ENCODE data around the gene GPA33.

Gene GPA33

DNA sequence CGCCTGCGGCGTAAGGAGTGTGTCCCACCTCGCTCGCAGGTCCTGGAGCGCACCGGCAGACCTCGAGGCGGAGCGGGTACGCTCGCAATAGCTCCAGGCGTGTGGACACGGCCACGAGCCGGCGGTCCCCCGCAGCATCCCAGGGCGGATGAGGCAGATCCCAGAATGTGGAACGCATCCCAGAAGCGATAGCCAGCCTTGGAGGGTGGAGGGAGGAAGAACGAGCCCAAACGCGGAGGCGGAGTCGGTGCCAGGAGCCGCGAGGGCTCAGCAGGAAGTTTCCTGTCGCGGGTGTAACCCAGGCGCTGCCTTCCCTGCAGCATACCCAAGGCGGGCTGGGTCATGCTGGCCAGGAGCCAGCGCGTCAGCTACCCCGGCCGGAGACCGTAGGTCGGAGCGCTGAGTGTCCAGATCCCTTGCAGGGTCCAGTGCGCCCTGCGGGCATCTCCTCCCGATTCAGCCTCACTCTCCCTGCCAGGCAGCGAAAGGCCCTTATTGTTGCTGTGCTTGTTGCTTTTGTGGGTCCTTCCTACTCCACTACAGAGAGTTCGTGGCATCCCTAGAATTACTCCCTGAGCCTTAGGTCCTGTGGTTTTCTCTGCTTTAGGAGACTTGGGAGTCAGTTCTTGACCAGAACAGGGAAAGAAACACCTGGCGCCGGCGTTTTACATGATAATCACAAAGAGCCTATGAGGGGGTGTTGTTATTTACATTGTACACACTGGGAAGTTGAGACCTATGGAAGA, 31.4 kb upstream of the GPA33 start:
- TF ChIP-seq, protein P1, sequence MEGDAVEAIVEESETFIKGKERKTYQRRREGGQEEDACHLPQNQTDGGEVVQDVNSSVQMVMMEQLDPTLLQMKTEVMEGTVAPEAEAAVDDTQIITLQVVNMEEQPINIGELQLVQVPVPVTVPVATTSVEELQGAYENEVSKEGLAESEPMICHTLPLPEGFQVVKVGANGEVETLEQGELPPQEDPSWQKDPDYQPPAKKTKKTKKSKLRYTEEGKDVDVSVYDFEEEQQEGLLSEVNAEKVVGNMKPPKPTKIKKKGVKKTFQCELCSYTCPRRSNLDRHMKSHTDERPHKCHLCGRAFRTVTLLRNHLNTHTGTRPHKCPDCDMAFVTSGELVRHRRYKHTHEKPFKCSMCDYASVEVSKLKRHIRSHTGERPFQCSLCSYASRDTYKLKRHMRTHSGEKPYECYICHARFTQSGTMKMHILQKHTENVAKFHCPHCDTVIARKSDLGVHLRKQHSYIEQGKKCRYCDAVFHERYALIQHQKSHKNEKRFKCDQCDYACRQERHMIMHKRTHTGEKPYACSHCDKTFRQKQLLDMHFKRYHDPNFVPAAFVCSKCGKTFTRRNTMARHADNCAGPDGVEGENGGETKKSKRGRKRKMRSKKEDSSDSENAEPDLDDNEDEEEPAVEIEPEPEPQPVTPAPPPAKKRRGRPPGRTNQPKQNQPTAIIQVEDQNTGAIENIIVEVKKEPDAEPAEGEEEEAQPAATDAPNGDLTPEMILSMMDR (IDR thresholded peaks at IDR 0.05; ENCODE audit: low read depth, low read length) = no peak
- TF ChIP-seq, protein P2, sequence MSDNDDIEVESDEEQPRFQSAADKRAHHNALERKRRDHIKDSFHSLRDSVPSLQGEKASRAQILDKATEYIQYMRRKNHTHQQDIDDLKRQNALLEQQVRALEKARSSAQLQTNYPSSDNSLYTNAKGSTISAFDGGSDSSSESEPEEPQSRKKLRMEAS (IDR thresholded peaks at IDR 0.05; ENCODE audit: low read depth, low read length) = no peak
- TF ChIP-seq POLR2A (IDR thresholded peaks at IDR 0.05; ENCODE audit: extremely low read depth, insufficient read length) (no peak), MYC (IDR thresholded peaks at IDR 0.05; ENCODE audit: low read depth, low read length) (no peak)
- DNase-seq (ENCODE audit: low read depth) = no peak
- no peak overlapping the region for H3K4me3 ChIP-seq (ENCODE audit: low read depth, low read length)

DNA sequence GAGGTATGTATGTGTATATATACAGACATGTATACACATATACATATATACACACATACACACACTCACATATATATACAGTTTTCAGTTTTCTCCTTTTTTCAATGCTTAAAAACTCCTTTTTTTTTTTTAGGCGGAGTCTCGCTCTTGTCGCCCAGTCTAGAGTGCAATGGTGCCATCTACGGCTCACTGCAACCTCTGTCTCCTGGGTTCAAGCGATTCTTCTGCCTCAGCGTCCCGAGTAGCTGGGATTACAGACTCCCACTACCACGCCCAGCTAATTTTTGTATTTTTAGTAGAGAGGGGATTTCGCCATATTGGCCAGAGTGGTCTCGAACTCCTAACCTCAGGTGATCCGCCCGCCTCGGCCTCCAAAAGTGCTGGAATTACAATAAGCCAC, 30.7 kb upstream of the GPA33 start:
- no peak for TF ChIP-seq POLR2A (IDR thresholded peaks at IDR 0.05; ENCODE audit: extremely low read depth, insufficient read length)
- TF ChIP-seq, protein P2 (IDR thresholded peaks at IDR 0.05; ENCODE audit: low read depth, low read length) = no peak
- no peak for TF ChIP-seq MYC (IDR thresholded peaks at IDR 0.05; ENCODE audit: low read depth, low read length)
- TF ChIP-seq, protein P1 (IDR thresholded peaks at IDR 0.05; ENCODE audit: low read depth, low read length) = no peak
- H3K4me3 ChIP-seq (ENCODE audit: low read depth, low read length) = no peak overlapping the region
- no peak for DNase-seq (ENCODE audit: low read depth)

DNA sequence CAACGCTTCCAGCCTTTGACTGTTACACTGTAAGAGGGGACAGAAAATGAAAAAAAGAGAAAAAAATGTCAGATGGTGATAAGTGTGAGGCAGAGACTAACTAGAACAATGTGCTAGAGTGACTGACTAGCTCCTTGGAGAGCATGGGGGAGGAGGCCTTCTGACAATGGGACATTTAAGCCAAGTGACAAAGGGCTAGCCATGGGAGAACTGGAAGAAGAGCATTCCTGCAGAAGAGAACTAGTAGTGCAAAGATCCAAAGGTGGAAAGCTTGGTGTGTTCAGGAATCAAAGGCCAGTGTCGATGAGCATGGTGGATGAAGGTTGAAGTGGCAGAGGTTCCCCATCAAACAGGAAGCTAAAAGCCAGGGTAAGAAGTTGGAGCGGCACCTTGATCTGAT, 29.5 kb upstream of the GPA33 start:
- no peak for DNase-seq (ENCODE audit: low read depth)
- no peak overlapping the region for H3K4me3 ChIP-seq (ENCODE audit: low read depth, low read length)
- TF ChIP-seq, protein P1 (IDR thresholded peaks at IDR 0.05; ENCODE audit: low read depth, low read length) = no peak
- TF ChIP-seq MYC (IDR thresholded peaks at IDR 0.05; ENCODE audit: low read depth, low read length) (no peak), POLR2A (IDR thresholded peaks at IDR 0.05; ENCODE audit: extremely low read depth, insufficient read length) (no peak)
- TF ChIP-seq, protein P2 (IDR thresholded peaks at IDR 0.05; ENCODE audit: low read depth, low read length) = no peak

DNA sequence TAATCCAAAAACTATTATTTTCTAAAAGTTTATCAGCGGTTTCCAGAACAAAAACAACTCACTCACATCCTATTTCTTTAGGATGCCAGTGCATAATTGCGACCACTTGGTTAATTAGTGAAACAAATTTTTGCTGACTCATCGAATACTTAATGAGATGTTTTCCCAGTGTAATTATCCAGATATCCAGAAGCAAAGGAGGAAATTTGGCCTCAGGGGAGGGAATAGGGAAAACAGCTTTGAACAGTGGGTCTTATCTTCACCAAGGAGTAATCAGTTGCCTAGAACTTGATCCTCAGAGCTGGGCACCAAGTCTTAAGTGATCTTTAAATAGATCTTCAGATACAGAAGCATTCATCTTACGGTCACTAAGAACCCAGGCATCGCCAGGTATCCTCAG, 28.0 kb upstream of the GPA33 start:
- DNase-seq (ENCODE audit: low read depth) = no peak
- TF ChIP-seq, protein P2 (IDR thresholded peaks at IDR 0.05; ENCODE audit: low read depth, low read length) = no peak
- TF ChIP-seq POLR2A (IDR thresholded peaks at IDR 0.05; ENCODE audit: extremely low read depth, insufficient read length) (no peak), MYC (IDR thresholded peaks at IDR 0.05; ENCODE audit: low read depth, low read length) (no peak)
- TF ChIP-seq, protein P1 (IDR thresholded peaks at IDR 0.05; ENCODE audit: low read depth, low read length) = no peak
- H3K4me3 ChIP-seq (ENCODE audit: low read depth, low read length) = no peak overlapping the region

DNA sequence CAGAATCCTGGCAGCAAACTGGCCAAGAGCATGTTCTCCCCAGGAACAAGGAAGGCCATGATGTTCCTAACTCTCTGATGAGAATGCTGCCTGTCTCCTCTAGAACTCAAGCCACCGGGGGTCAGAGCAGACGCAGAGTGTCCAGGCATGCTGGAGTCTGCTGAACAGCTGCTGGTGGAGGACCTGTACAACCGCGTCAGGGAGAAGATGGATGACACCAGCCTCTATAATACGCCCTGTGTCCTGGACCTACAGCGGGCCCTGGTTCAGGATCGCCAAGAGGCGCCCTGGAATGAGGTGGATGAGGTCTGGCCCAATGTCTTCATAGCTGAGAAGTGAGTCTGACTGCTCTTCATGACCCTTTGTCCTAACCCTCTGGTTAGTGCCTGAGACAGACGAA, 27.0 kb upstream of the GPA33 start:
- no peak overlapping the region for H3K4me3 ChIP-seq (ENCODE audit: low read depth, low read length)
- no peak for DNase-seq (ENCODE audit: low read depth)
- TF ChIP-seq, protein P2 (IDR thresholded peaks at IDR 0.05; ENCODE audit: low read depth, low read length) = no peak
- TF ChIP-seq, protein P1 (IDR thresholded peaks at IDR 0.05; ENCODE audit: low read depth, low read length) = no peak

Measured in NB4 (cell line).